Caco-2 (cell line): Measurements from ENCODE around the gene PCDH18. TPM values are rescaled to one million over a fixed set of nuclear protein-coding genes. Genes with fewer than 3 reads are reported as not detected.

Source experiments
- BruUV-seq: library from RNA; stranded (reverse); fragments of 400-500 nt; replicated peaks from 2 replicates; lab custom pipeline; 2021; lab: Mats Ljungman, UMichigan
- CTCF ChIA-PET: fragments of 300-600 bp; sonication (Branson Sonifier 250); formaldehyde crosslinking; loops from one replicate; lab custom pipeline; 2022; ENCODE audit warnings: antibody characterized with exemption; lab: Charles Lee
- POLR2A ChIA-PET: fragments of 300-600 bp; sonication (Branson Sonifier 250); formaldehyde crosslinking; loops from one replicate; lab custom pipeline; 2022; ENCODE audit warnings: antibody characterized with exemption; lab: Charles Lee
- DNase-seq, 2 experiments: peaks; one replicate each; pipeline versions ENCODE4 v3.0.0 to v3.0.0-alpha.2; 2020 to 2022
- H3K27me3 ChIP-seq: replicated peaks from 2 replicates; pipeline ENCODE4 v1.6.0; 2011; ENCODE audit warnings: low read length; ENCODE audit not compliant: control insufficient read depth, insufficient read depth
- H3K36me3 ChIP-seq: 2 replicates; pipeline ENCODE4 v1.5.1; 2011; ENCODE audit warnings: low read length; ENCODE audit not compliant: control insufficient read depth, insufficient read depth
- H3K4me1 ChIP-seq: fragments of 250-450 bp; sonication (Bioruptor Pico); 2 replicates; pipeline ENCODE4 v1.5.1; 2020; ENCODE audit warnings: mild to moderate bottlenecking
- H3K4me3 ChIP-seq: 2 replicates; pipeline ENCODE4 v1.5.1; 2011; ENCODE audit warnings: low read depth, mild to moderate bottlenecking, control low read depth, low read length
- H3K9me3 ChIP-seq: fragments of 250-450 bp; sonication (Bioruptor Pico); 2 replicates; pipeline ENCODE4 v1.5.1; 2020; ENCODE audit warnings: mild to moderate bottlenecking, moderate library complexity
- H3K27ac Mint-ChIP-seq: one replicate; pipeline ENCODE4 v1.8.0; 2022; ENCODE audit warnings: mixed read lengths; ENCODE audit not compliant: unreplicated experiment
- H3K27me3 Mint-ChIP-seq: one replicate; pipeline ENCODE4 v1.8.0; 2022; ENCODE audit warnings: mixed read lengths; ENCODE audit not compliant: insufficient read depth, unreplicated experiment
- H3K36me3 Mint-ChIP-seq: one replicate; pipeline ENCODE4 v1.8.0; 2022; ENCODE audit warnings: mild to moderate bottlenecking, mixed read lengths; ENCODE audit not compliant: insufficient read depth, unreplicated experiment
- H3K4me1 Mint-ChIP-seq: one replicate; pipeline ENCODE4 v1.8.0; 2022; ENCODE audit warnings: low read depth, mixed read lengths; ENCODE audit not compliant: unreplicated experiment
- H3K4me3 Mint-ChIP-seq: one replicate; pipeline ENCODE4 v1.8.0; 2022; ENCODE audit warnings: mild to moderate bottlenecking, moderate library complexity, mixed read lengths; ENCODE audit not compliant: unreplicated experiment
- H3K9me3 Mint-ChIP-seq: one replicate; pipeline ENCODE4 v1.8.0; 2022; ENCODE audit warnings: mixed read lengths; ENCODE audit not compliant: unreplicated experiment
- CTCF ChIP-seq, 2 experiments: fragments of 200-600 bp in 1 of 2; IDR thresholded peaks; 1 replicate in 1 of 2; 2 replicates in 1 of 2; pipeline versions ENCODE4 v1.5.1 to v1.8.0; 2011 to 2022; ENCODE audit warnings: antibody characterized with exemption in 1 of 2, control low read depth in 1 of 2, inconsistent platforms in 1 of 2, low read depth in 1 of 2, low read length in 1 of 2, mild to moderate bottlenecking in 1 of 2, moderate library complexity in 1 of 2; ENCODE audit not compliant: insufficient read depth in 1 of 2, severe bottlenecking in 1 of 2, unreplicated experiment in 1 of 2
- intact Hi-C: fragments of 100-400 bp; cut with micrococcal nuclease; formaldehyde crosslinking; loops from one replicate; pipeline ENCODE4 v1.10.0; 2022; ENCODE audit not compliant: unreplicated experiment
- total RNA-seq: library from RNA; stranded (reverse); gene quantifications from 2 replicates; pipeline ENCODE4 v1.2.3, GENCODE V29; 2022

Gene PCDH18
- total RNA-seq, 1 experiment from 2014 or later, result 0.29 TPM

DNA sequence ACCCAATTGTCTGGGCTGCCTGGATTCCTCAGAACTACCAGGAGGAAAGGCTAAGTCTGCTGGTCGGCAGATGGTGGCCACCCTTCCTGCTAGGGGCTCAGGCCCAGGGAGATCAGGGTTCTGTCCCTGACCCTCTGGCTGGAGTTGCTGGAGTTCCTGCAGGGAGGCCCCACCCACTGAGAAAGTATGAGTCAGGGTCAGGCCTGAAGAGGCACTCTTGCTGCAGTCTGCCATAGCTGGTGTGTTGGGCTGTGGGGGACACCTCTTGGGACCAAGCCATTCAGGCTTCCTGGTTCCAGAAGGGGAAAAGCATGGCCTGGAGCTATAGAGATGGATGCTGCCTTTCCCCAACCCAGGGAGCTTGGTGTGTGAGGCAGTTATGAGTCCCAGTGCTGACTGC, 40.4 kb upstream of the PCDH18 start:
- Mint-ChIP-seq H3K27me3 (no peaks in the 10 kb centered on the region), H3K36me3 (no peaks in the 10 kb centered on the region), H3K4me3 (no peak overlapping the region), H3K9me3 (no peaks in the 10 kb centered on the region), H3K4me1 (no peaks in the 10 kb centered on the region), H3K27ac (no peak overlapping the region)
- Histone ChIP-seq H3K4me1 (no peaks in the 10 kb centered on the region), H3K27me3 (no peaks in the 10 kb centered on the region), H3K9me3 (no peaks in the 10 kb centered on the region), H3K4me3 (no peak overlapping the region), H3K36me3 (no peaks in the 10 kb centered on the region)
- POLR2A ChIA-PET, result no interaction called here
- DNase-seq, result no peak
- CTCF ChIA-PET, result no interaction called here
- no TSS peak for BruUV-seq
- TF ChIP-seq CTCF (IDR thresholded peaks at IDR 0.05; ENCODE audit: insufficient read depth in 1 of 2, low read depth in 1 of 2, low read length in 1 of 2, severe bottlenecking in 1 of 2, unreplicated experiment in 1 of 2), result no peak
- intact Hi-C loops, result no loop called here

GRCh38 chr4:137572163-137572562, 39.9 kb upstream of the PCDH18 start:
- Histone ChIP-seq H3K9me3 (no peaks in the 10 kb centered on the region), H3K36me3 (no peaks in the 10 kb centered on the region), H3K4me1 (no peaks in the 10 kb centered on the region), H3K27me3 (no peaks in the 10 kb centered on the region), H3K4me3 (no peak overlapping the region)
- Mint-ChIP-seq H3K4me1 (no peaks in the 10 kb centered on the region), H3K27me3 (no peaks in the 10 kb centered on the region), H3K36me3 (no peaks in the 10 kb centered on the region), H3K27ac (no peak overlapping the region), H3K9me3 (no peaks in the 10 kb centered on the region), H3K4me3 (no peak overlapping the region)
- no peak for TF ChIP-seq CTCF (IDR thresholded peaks at IDR 0.05; ENCODE audit: insufficient read depth in 1 of 2, low read depth in 1 of 2, low read length in 1 of 2, severe bottlenecking in 1 of 2, unreplicated experiment in 1 of 2)
- no peak for DNase-seq
- intact Hi-C loops, result no loop called here
- BruUV-seq, result no TSS peak
- ChIA-PET CTCF (no interaction called here), POLR2A (no interaction called here)

- no peak for TF ChIP-seq CTCF (IDR thresholded peaks at IDR 0.05; ENCODE audit: insufficient read depth in 1 of 2, low read depth in 1 of 2, low read length in 1 of 2, severe bottlenecking in 1 of 2, unreplicated experiment in 1 of 2)
- Mint-ChIP-seq H3K4me1 (no peaks in the 10 kb centered on the region), H3K4me3 (no peak overlapping the region), H3K36me3 (no peaks in the 10 kb centered on the region), H3K27ac (no peak overlapping the region), H3K27me3 (peaks cover 11% of the 10 kb centered on the region), H3K9me3 (no peaks in the 10 kb centered on the region)
- Histone ChIP-seq H3K4me1 (no peaks in the 10 kb centered on the region), H3K4me3 (no peak overlapping the region), H3K9me3 (no peaks in the 10 kb centered on the region), H3K27me3 (no peaks in the 10 kb centered on the region), H3K36me3 (no peaks in the 10 kb centered on the region)
- intact Hi-C loops, result no loop called here
- no peak for DNase-seq
- CTCF ChIA-PET, result no interaction called here
- no TSS peak for BruUV-seq
- POLR2A ChIA-PET, result no interaction called here
Measured at GRCh38 chr4:137559801-137560200, 27.5 kb upstream of the PCDH18 start.
